GM19397 (cell line): Measurements from ENCODE around the gene GPRIN2.

ENCODE experiments used
- ATAC-seq: cut with Tn5 transposase; IDR thresholded peaks from one replicate; pipeline ENCODE4 v1.9.1; 2021; ENCODE audit warnings: mild to moderate bottlenecking, moderate library complexity; ENCODE audit not compliant: unreplicated experiment

The GPRIN2 gene

GRCh38 chr10:46549171-46550075 is 7.0 kb downstream of the GPRIN2 start:
- no peak for ATAC-seq

- ATAC-seq, result no peak
Observed at GRCh38 chr10:46548498-46549090, 7.9 kb downstream of the GPRIN2 start.

- no peak for ATAC-seq
Observed at GRCh38 chr10:46547541-46548497, 8.6 kb downstream of the GPRIN2 start.

- no peak for ATAC-seq
Observed at GRCh38 chr10:46546591-46547540, 9.6 kb downstream of the GPRIN2 start.

- no peak for ATAC-seq
Observed at GRCh38 chr10:46545861-46546590, 10.4 kb downstream of the GPRIN2 start.

- no peak for ATAC-seq
Observed at GRCh38 chr10:46544989-46545791, 11.3 kb downstream of the GPRIN2 start.

- no peak for ATAC-seq
Observed at GRCh38 chr10:46543466-46544377, 12.7 kb downstream of the GPRIN2 start.

- no peak for ATAC-seq
Observed at GRCh38 chr10:46542567-46543465, 13.6 kb downstream of the GPRIN2 start.

GRCh38 chr10:46541735-46542566 is 14.5 kb downstream of the GPRIN2 start:
- ATAC-seq, result no peak

- no peak for ATAC-seq
Observed at GRCh38 chr10:46541017-46541661, 15.3 kb downstream of the GPRIN2 start.

GRCh38 chr10:46540412-46541016 is 15.9 kb downstream of the GPRIN2 start:
- ATAC-seq, result no peak

- ATAC-seq, result no peak
Observed at GRCh38 chr10:46539596-46540411, 16.7 kb downstream of the GPRIN2 start.

GRCh38 chr10:46538717-46539426 is 17.6 kb downstream of the GPRIN2 start:
- ATAC-seq, result no peak
